Measurements from ENCODE around the gene MYRF.

DNA sequence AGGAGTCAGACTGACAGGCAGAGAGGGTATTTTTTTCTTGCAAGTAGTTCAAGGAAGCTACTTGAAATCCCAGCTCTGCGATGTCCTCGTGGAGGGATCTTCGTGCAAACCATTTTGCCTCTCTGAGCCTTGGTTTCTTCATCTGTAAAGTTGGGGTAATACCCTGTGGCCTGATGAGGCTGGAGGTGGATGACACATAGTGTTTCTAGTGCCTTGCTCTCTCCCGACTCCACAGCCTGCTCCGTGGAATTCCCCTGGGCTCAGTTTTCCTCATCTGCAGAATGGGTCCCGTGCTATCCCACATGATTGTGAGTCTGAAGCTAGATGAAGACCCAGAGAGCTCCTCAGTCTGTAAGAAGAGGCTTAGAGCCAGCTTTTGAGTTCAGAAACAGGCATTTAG, 39.6 kb upstream of the MYRF start:
- no peak for TF ChIP-seq EZH2phosphoT487 (IDR thresholded peaks at IDR 0.05; ENCODE audit: borderline replicate concordance, low read depth, low read length)
- TF ChIP-seq, protein P1, sequence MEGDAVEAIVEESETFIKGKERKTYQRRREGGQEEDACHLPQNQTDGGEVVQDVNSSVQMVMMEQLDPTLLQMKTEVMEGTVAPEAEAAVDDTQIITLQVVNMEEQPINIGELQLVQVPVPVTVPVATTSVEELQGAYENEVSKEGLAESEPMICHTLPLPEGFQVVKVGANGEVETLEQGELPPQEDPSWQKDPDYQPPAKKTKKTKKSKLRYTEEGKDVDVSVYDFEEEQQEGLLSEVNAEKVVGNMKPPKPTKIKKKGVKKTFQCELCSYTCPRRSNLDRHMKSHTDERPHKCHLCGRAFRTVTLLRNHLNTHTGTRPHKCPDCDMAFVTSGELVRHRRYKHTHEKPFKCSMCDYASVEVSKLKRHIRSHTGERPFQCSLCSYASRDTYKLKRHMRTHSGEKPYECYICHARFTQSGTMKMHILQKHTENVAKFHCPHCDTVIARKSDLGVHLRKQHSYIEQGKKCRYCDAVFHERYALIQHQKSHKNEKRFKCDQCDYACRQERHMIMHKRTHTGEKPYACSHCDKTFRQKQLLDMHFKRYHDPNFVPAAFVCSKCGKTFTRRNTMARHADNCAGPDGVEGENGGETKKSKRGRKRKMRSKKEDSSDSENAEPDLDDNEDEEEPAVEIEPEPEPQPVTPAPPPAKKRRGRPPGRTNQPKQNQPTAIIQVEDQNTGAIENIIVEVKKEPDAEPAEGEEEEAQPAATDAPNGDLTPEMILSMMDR (conservative IDR thresholded peaks at IDR 0.05; ENCODE audit: low read length): no peak

Data from OCI-LY7 (cell line).